HFFc6 (cell line): ENCODE results near the gene NEMP2. TPM values are rescaled to one million over a fixed set of nuclear protein-coding genes. Genes with fewer than 3 reads are reported as not detected.

Experiments
- DNase-seq: peaks from one replicate; pipeline ENCODE4 v3.0.0-alpha.2; 2018
- H3K27ac Mint-ChIP-seq: 2 replicates; pipeline ENCODE4 v1.8.0; 2020; ENCODE audit warnings: mild to moderate bottlenecking, mixed read lengths
- H3K27me3 Mint-ChIP-seq: 2 replicates; pipeline ENCODE4 v1.8.0; 2021; ENCODE audit warnings: mild to moderate bottlenecking, moderate library complexity, mixed read lengths; ENCODE audit not compliant: insufficient read depth
- H3K36me3 Mint-ChIP-seq: 2 replicates; pipeline ENCODE4 v1.8.0; 2021; ENCODE audit warnings: low read depth, mixed read lengths
- H3K4me1 Mint-ChIP-seq: 2 replicates; pipeline ENCODE4 v1.8.0; 2020; ENCODE audit warnings: low read depth, mixed read lengths
- H3K4me3 Mint-ChIP-seq: 2 replicates; pipeline ENCODE4 v1.8.0; 2020; ENCODE audit warnings: mild to moderate bottlenecking, moderate library complexity, mixed read lengths
- H3K9me3 Mint-ChIP-seq: 2 replicates; pipeline ENCODE4 v1.8.0; 2020; ENCODE audit warnings: mild to moderate bottlenecking, mixed read lengths
- CTCF ChIP-seq: fragments of 200-600 bp; sonication (generic); IDR thresholded peaks from 2 replicates; pipeline ENCODE4 v1.5.0; 2021; ENCODE audit warnings: antibody characterized with exemption, mild to moderate bottlenecking
- total RNA-seq, 6 experiments: library from RNA; stranded (reverse); fragmentation: NEBNext Ultra II Directional; extraction: Animal tissue kit (Norgen Biotek cat#: 25700); gene quantifications; 2 replicates in 1 of 6; 3 replicates in 5 of 6; pipeline ENCODE4 v1.2.3, GENCODE V29; 2021

The NEMP2 gene
- total RNA-seq, 6 experiments from 2014 or later = 1.5 to 7.4 (median 6.5) TPM

- Mint-ChIP-seq H3K4me3 (no peak overlapping the region), H3K27me3 (peaks cover 3% of the 10 kb centered on the region), H3K36me3 (no peaks in the 10 kb centered on the region), H3K4me1 (no peaks in the 10 kb centered on the region), H3K27ac (no peak overlapping the region), H3K9me3 (no peaks in the 10 kb centered on the region)
- no peak for TF ChIP-seq CTCF
- DNase-seq = no peak
These were observed 77.3 kb downstream of the NEMP2 start for GRCh38 chr2:190457256-190457655.

- TF ChIP-seq CTCF = no peak
- no peak for DNase-seq
- H3K4me3 Mint-ChIP-seq = no peak overlapping the region
- H3K4me1 Mint-ChIP-seq = peaks cover 2% of the 10 kb centered on the region
- no peak overlapping the region for H3K27ac Mint-ChIP-seq
- H3K9me3 Mint-ChIP-seq = no peaks in the 10 kb centered on the region
- peaks cover 3% of the 10 kb centered on the region for H3K27me3 Mint-ChIP-seq
- no peaks in the 10 kb centered on the region for H3K36me3 Mint-ChIP-seq
These were observed 77.7 kb downstream of the NEMP2 start for GRCh38 chr2:190456833-190457232.

GRCh38 chr2:190455358-190456095 is 79.0 kb downstream of the NEMP2 start:
- peaks cover 14% of the 10 kb centered on the region for H3K4me1 Mint-ChIP-seq
- no peaks in the 10 kb centered on the region for H3K9me3 Mint-ChIP-seq
- H3K4me3 Mint-ChIP-seq = no peak overlapping the region
- no peak for DNase-seq
- H3K36me3 Mint-ChIP-seq = no peaks in the 10 kb centered on the region
- TF ChIP-seq CTCF = no peak
- H3K27me3 Mint-ChIP-seq = peaks cover 3% of the 10 kb centered on the region
- H3K27ac Mint-ChIP-seq = no peak overlapping the region

GRCh38 chr2:190454795-190455194 is 79.7 kb downstream of the NEMP2 start:
- peaks cover 3% of the 10 kb centered on the region for H3K27me3 Mint-ChIP-seq
- H3K27ac Mint-ChIP-seq = no peak overlapping the region
- no peaks in the 10 kb centered on the region for H3K9me3 Mint-ChIP-seq
- no peaks in the 10 kb centered on the region for H3K36me3 Mint-ChIP-seq
- no peak for TF ChIP-seq CTCF
- H3K4me1 Mint-ChIP-seq = peaks cover 14% of the 10 kb centered on the region
- H3K4me3 Mint-ChIP-seq = no peak overlapping the region
- no peak for DNase-seq

Other genes with a start within 250 kb of the NEMP2 start
- gene HIBCH, start 214.9 kb downstream of the NEMP2 start, total RNA-seq = 10 to 100 TPM; 14.6 to 20.5 (median 17.2) TPM
- gene INPP1, start 191.1 kb downstream of the NEMP2 start, total RNA-seq = 10 to 100 TPM; 13.6 to 16.2 (median 15.7) TPM
- gene MFSD6, start 126.4 kb downstream of the NEMP2 start, total RNA-seq = 10 to 100 TPM in 3 of 6 experiments, 1 to 10 TPM in 3; 3.2 to 10.4 (median 9.5) TPM
- 10 to 100 TPM; 14.3 to 30.1 (median 25.5) TPM for gene NAB1, start 114.4 kb upstream of the NEMP2 start, total RNA-seq